Endodermal cell (in vitro differentiated cells): ENCODE measurements around the gene PRR23B. TPM values are rescaled to one million over a fixed set of nuclear protein-coding genes. Genes with fewer than 3 reads are reported as not detected.

Source experiments
- DNase-seq: peaks from one replicate; pipeline ENCODE4 v3.0.0-alpha.2; 2017
- H3K27ac ChIP-seq: 2 replicates; pipeline ENCODE4 v1.5.1; 2013; ENCODE audit warnings: mild to moderate bottlenecking, low read depth, low read length, moderate library complexity
- H3K27me3 ChIP-seq: 2 replicates; pipeline ENCODE4 v1.6.1; 2013; ENCODE audit warnings: mild to moderate bottlenecking, low read length, moderate library complexity; ENCODE audit not compliant: insufficient read depth, control insufficient read depth, poor library complexity, severe bottlenecking
- H3K36me3 ChIP-seq: 2 replicates; pipeline ENCODE4 v1.7.0; 2013; ENCODE audit warnings: mild to moderate bottlenecking, low read length, moderate library complexity; ENCODE audit not compliant: control insufficient read depth, insufficient read depth
- H3K4me1 ChIP-seq: one replicate; pipeline ENCODE4 v1.7.0; 2013; ENCODE audit warnings: low read length; ENCODE audit not compliant: control insufficient read depth, insufficient read depth
- H3K4me3 ChIP-seq: 2 replicates; pipeline ENCODE4 v1.5.1; 2013; ENCODE audit warnings: mild to moderate bottlenecking, low read length, moderate library complexity
- H3K9ac ChIP-seq: 2 replicates; pipeline ENCODE4 v1.6.1; 2013; ENCODE audit warnings: mild to moderate bottlenecking, low read length, moderate library complexity; ENCODE audit not compliant: poor library complexity, severe bottlenecking; ENCODE audit errors: extremely low read depth
- H3K9me3 ChIP-seq: 2 replicates; pipeline ENCODE4 v1.6.1; 2013; ENCODE audit warnings: mild to moderate bottlenecking, low read length, moderate library complexity; ENCODE audit not compliant: control insufficient read depth
- H3K27ac Mint-ChIP-seq: 2 replicates; pipeline ENCODE4 v1.8.0; 2020; ENCODE audit warnings: mixed read lengths
- H3K27me3 Mint-ChIP-seq: 2 replicates; pipeline ENCODE4 v1.8.0; 2021; ENCODE audit warnings: mild to moderate bottlenecking, mixed read lengths; ENCODE audit not compliant: insufficient read depth
- H3K36me3 Mint-ChIP-seq: 2 replicates; pipeline ENCODE4 v1.8.0; 2020; ENCODE audit warnings: low read depth, mixed read lengths
- H3K4me1 Mint-ChIP-seq: 2 replicates; pipeline ENCODE4 v1.8.0; 2020; ENCODE audit warnings: mixed read lengths
- H3K4me3 Mint-ChIP-seq: 2 replicates; pipeline ENCODE4 v1.8.0; 2020; ENCODE audit warnings: mild to moderate bottlenecking, moderate library complexity, mixed read lengths
- H3K9me3 Mint-ChIP-seq: 2 replicates; pipeline ENCODE4 v1.8.0; 2020; ENCODE audit warnings: mild to moderate bottlenecking, mixed read lengths
- WGBS, 2 experiments: methylation state at CpG; one replicate each; pipeline versions ENCODE4 v1.1.5 to v1.1.7; 2013; ENCODE audit warnings: missing lambda C conversion rate in 2 of 2, mixed read lengths in 1 of 2; ENCODE audit not compliant: insufficient coverage in 1 of 2, insufficient read length in 1 of 2; 5-methylcytosine and 5-hydroxymethylcytosine counted together
- total RNA-seq, 2 donors: library from RNA; stranded (reverse); fragmentation: NEBNext Ultra II Directional in 1 of 2; extraction: Animal tissue kit (Norgen Biotek cat#: 25700) in 1 of 2; gene quantifications; 2 replicates in 1 of 2; 3 replicates in 1 of 2; pipeline ENCODE4 v1.2.1, GENCODE V29; 2021
- TF ChIP-seq, protein P1 (sequence below): fragments of 200-600 bp; sonication (generic); conservative IDR thresholded peaks from 2 replicates; pipeline ENCODE4 v1.5.0; 2021; ENCODE audit warnings: antibody characterized with exemption, mild to moderate bottlenecking

The PRR23B gene
- total RNA-seq, 2 donors from 2014 or later, result not detected

DNA sequence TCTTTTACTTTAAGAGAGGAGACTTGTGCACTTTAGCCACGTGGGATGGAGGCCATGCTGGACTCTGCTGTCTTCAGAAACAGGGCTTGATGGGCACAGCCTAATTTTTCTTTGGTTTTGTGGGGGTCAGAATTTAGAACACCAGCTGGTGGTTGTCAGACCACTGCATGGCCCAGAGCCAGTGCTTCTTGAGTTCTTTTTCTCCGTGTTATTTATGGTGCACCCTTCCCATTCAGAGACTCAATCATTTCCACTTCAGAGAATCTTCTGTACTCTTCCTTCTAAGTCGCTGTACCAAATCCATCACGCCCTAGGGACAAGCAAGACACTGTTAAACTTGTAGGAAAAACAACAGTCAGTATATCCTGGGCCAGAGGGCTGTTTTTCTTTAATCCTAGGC, 34.8 kb downstream of the PRR23B start:
- TF ChIP-seq, protein P1, sequence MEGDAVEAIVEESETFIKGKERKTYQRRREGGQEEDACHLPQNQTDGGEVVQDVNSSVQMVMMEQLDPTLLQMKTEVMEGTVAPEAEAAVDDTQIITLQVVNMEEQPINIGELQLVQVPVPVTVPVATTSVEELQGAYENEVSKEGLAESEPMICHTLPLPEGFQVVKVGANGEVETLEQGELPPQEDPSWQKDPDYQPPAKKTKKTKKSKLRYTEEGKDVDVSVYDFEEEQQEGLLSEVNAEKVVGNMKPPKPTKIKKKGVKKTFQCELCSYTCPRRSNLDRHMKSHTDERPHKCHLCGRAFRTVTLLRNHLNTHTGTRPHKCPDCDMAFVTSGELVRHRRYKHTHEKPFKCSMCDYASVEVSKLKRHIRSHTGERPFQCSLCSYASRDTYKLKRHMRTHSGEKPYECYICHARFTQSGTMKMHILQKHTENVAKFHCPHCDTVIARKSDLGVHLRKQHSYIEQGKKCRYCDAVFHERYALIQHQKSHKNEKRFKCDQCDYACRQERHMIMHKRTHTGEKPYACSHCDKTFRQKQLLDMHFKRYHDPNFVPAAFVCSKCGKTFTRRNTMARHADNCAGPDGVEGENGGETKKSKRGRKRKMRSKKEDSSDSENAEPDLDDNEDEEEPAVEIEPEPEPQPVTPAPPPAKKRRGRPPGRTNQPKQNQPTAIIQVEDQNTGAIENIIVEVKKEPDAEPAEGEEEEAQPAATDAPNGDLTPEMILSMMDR, result no peak
- Mint-ChIP-seq H3K9me3 (no peaks in the 10 kb centered on the region), H3K27ac (no peak overlapping the region), H3K4me1 (no peaks in the 10 kb centered on the region), H3K36me3 (no peaks in the 10 kb centered on the region), H3K4me3 (no peak overlapping the region), H3K27me3 (peaks cover 17% of the 10 kb centered on the region)
- H3K4me1 ChIP-seq, result no peaks in the 10 kb centered on the region
- no peak overlapping the region for H3K4me3 ChIP-seq
- no peak for DNase-seq
- H3K9ac ChIP-seq, result no peak overlapping the region
- H3K36me3 ChIP-seq, result no peaks in the 10 kb centered on the region
- H3K9me3 ChIP-seq, result no peaks in the 10 kb centered on the region
- H3K27me3 ChIP-seq, result peaks cover 9% of the 10 kb centered on the region
- no peak overlapping the region for H3K27ac ChIP-seq
- 86 to 95% methylated on average over 4 of the region's 4 CpGs for WGBS, 2 experiments

DNA sequence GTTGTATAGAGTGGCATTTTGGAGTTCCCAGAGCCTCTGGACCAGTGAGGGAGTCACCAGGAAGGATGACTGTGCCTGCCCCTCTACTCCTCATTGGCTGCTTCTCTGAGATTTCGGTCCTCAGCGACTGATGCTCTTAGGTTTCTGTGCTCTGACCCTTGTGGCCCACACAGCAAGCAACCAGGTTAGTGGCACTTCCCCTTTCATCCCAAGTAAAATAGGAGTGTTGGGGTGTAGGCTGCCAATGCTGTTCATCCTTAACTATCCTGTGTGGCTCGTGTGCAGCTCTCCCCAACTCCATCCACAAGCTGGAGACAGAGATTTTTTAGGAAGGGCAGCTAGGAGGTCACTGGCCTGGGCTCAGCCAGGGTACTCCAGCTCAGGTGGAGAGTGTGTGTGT, 35.9 kb downstream of the PRR23B start:
- 19 to 54% methylated on average over 2 to 3 of the region's 3 CpGs for WGBS, 2 experiments
- Mint-ChIP-seq H3K27ac (no peak overlapping the region), H3K36me3 (no peaks in the 10 kb centered on the region), H3K4me1 (no peaks in the 10 kb centered on the region), H3K27me3 (peaks cover 25% of the 10 kb centered on the region), H3K4me3 (no peak overlapping the region), H3K9me3 (no peaks in the 10 kb centered on the region)
- Histone ChIP-seq H3K27ac (no peak overlapping the region), H3K9me3 (no peaks in the 10 kb centered on the region), H3K4me1 (no peaks in the 10 kb centered on the region), H3K4me3 (no peak overlapping the region), H3K36me3 (no peaks in the 10 kb centered on the region), H3K9ac (no peak overlapping the region), H3K27me3 (peaks cover 9% of the 10 kb centered on the region)
- TF ChIP-seq, protein P1, result no peak
- DNase-seq, result no peak

GRCh38 chr3:138976047-138976446, 44.7 kb downstream of the PRR23B start:
- peaks cover 5% of the 10 kb centered on the region for H3K27me3 ChIP-seq
- H3K9ac ChIP-seq, result no peak overlapping the region
- H3K4me1 ChIP-seq, result no peaks in the 10 kb centered on the region
- Mint-ChIP-seq H3K9me3 (no peaks in the 10 kb centered on the region), H3K27me3 (peaks cover 19% of the 10 kb centered on the region), H3K27ac (no peak overlapping the region), H3K4me1 (no peaks in the 10 kb centered on the region), H3K4me3 (no peak overlapping the region), H3K36me3 (no peaks in the 10 kb centered on the region)
- no peaks in the 10 kb centered on the region for H3K9me3 ChIP-seq
- H3K27ac ChIP-seq, result no peak overlapping the region
- H3K36me3 ChIP-seq, result no peaks in the 10 kb centered on the region
- H3K4me3 ChIP-seq, result no peak overlapping the region
- TF ChIP-seq, protein P1, result no peak
- DNase-seq, result no peak
